HCT116 (cell line): Measurements from ENCODE around the gene BOD1. TPM values are rescaled to one million over a fixed set of nuclear protein-coding genes. Genes with fewer than 3 reads are reported as not detected.

Experiments used
- ATAC-seq: fragments of 200-7000 bp; cut with Tn5 transposase; 2 replicates; pipeline ENCODE4 v1.9.1; 2020; ENCODE audit warnings: mild to moderate bottlenecking, moderate library complexity
- BruUV-seq: library from RNA; stranded (reverse); fragments of 400-500 nt; replicated peaks from 2 replicates; lab custom pipeline; 2021; lab: Mats Ljungman, UMichigan
- CTCF ChIA-PET: fragments of 300-600 bp; sonication (Branson Sonifier 250); formaldehyde crosslinking; loops from one replicate; lab custom pipeline; 2021; ENCODE audit warnings: antibody characterized with exemption; lab: Charles Lee
- POLR2A ChIA-PET: fragments of 300-600, 350-600 bp; sonication (Branson Sonifier 250); formaldehyde crosslinking; loops from one replicate; lab custom pipeline; 2021; ENCODE audit warnings: antibody characterized with exemption; lab: Charles Lee
- RAD21 ChIA-PET, 2 experiments: fragments of 300-600 bp; sonication (Branson Sonifier 250); formaldehyde crosslinking; loops; one replicate each; lab custom pipeline; 2023; ENCODE audit warnings: low total read pairs in 2 of 2; ENCODE audit not compliant: uncharacterized antibody in 2 of 2, unreplicated experiment in 2 of 2, low non-redundant PET in 1 of 2; lab: Charles Lee
- DNase-seq: peaks from one replicate; pipeline ENCODE4 v3.0.0-alpha.2; 2010; ENCODE audit warnings: low read depth, low spot score
- H2AFZ ChIP-seq: fragments of 200-600 bp; shearing (Covaris generic), sonication (generic); 2 replicates; pipeline ENCODE4 v1.6.1; 2017; ENCODE audit warnings: low read depth, mixed run types, mixed read lengths, antibody characterized with exemption, low read length; ENCODE audit not compliant: poor library complexity, severe bottlenecking
- H3K27ac ChIP-seq: 2 replicates; pipeline ENCODE4 v1.5.1; 2012; ENCODE audit warnings: low read depth, low read length
- H3K27me3 ChIP-seq: fragments of 200-600 bp; sonication (generic); 2 replicates; pipeline ENCODE4 v1.6.1; 2016; ENCODE audit warnings: mixed run types, low read length, mixed read lengths; ENCODE audit not compliant: insufficient read depth
- H3K36me3 ChIP-seq, 2 experiments: fragments of 200-500 bp in 1 of 2; fragments of 200-600 bp in 1 of 2; sonication (Bioruptor generic) in 1 of 2; sonication (generic) in 1 of 2; 2 replicates each; pipeline versions ENCODE4 v1.5.1 to v1.6.1; 2014 to 2016; ENCODE audit warnings: low read length in 2 of 2, inconsistent platforms in 1 of 2, mixed read lengths in 1 of 2, mixed run types in 1 of 2; ENCODE audit not compliant: insufficient read depth in 2 of 2, control insufficient read depth in 1 of 2
- H3K4me1 ChIP-seq, 2 experiments: fragments of 200-600 bp in 1 of 2; sonication (generic) in 1 of 2; 2 replicates each; pipeline versions ENCODE4 v1.5.1 to v1.6.1; 2012 to 2017; ENCODE audit warnings: low read length in 2 of 2, inconsistent platforms in 1 of 2, mild to moderate bottlenecking in 1 of 2, mixed read lengths in 1 of 2, mixed run types in 1 of 2, moderate library complexity in 1 of 2; ENCODE audit not compliant: insufficient read depth in 2 of 2, control insufficient read depth in 1 of 2
- H3K4me2 ChIP-seq: fragments of 200-600 bp; sonication (generic); 2 replicates; pipeline ENCODE4 v1.6.1; 2017; ENCODE audit warnings: mixed run types, low read length, mixed read lengths
- H3K4me3 ChIP-seq, 2 experiments: fragments of 200-600 bp in 1 of 2; sonication (generic) in 1 of 2; replicated peaks in 1 of 2; 2 replicates each; pipeline ENCODE4 v1.5.1; 2011 to 2016; ENCODE audit warnings: low read length in 2 of 2, control low read depth in 1 of 2, low read depth in 1 of 2, mild to moderate bottlenecking in 1 of 2, mixed read lengths in 1 of 2, mixed run types in 1 of 2
- H3K79me2 ChIP-seq: fragments of 200-600 bp; sonication (generic); 2 replicates; pipeline ENCODE4 v1.6.1; 2017; ENCODE audit warnings: mild to moderate bottlenecking, mixed run types, low read length, moderate library complexity, mixed read lengths; ENCODE audit not compliant: insufficient read depth
- H3K9ac ChIP-seq: fragments of 200-600 bp; sonication (generic); 2 replicates; pipeline ENCODE4 v1.6.1; 2016; ENCODE audit warnings: low read length, mixed read lengths
- H3K9me2 ChIP-seq: fragments of 200-600 bp; sonication (generic), shearing (Covaris generic); 2 replicates; pipeline ENCODE4 v1.6.1; 2017; ENCODE audit warnings: mixed run types, mild to moderate bottlenecking, moderate library complexity; ENCODE audit not compliant: insufficient read depth
- H3K9me3 ChIP-seq, 2 experiments: fragments of 200-500 bp in 1 of 2; fragments of 200-600 bp in 1 of 2; sonication (Bioruptor generic) in 1 of 2; sonication (generic) in 1 of 2; 2 replicates each; pipeline ENCODE4 v1.6.1; 2014 to 2017; ENCODE audit warnings: low read length in 2 of 2, mixed read lengths in 2 of 2, inconsistent platforms in 1 of 2, low read depth in 1 of 2, mild to moderate bottlenecking in 1 of 2, mixed run types in 1 of 2, moderate library complexity in 1 of 2; ENCODE audit not compliant: control insufficient read depth in 1 of 2, insufficient read depth in 1 of 2
- H4K20me1 ChIP-seq: fragments of 200-600 bp; sonication (generic), shearing (Covaris generic); 2 replicates; pipeline ENCODE4 v1.6.1; 2017; ENCODE audit warnings: mixed run types, mild to moderate bottlenecking, moderate library complexity; ENCODE audit not compliant: insufficient read depth
- CBX3 ChIP-seq: IDR thresholded peaks from 2 replicates; pipeline ENCODE4 v1.6.1; 2012; ENCODE audit warnings: low read depth
- CEBPB ChIP-seq: IDR thresholded peaks from 2 replicates; pipeline ENCODE4 v1.6.1; 2012; ENCODE audit warnings: low read depth
- ELF1 ChIP-seq: IDR thresholded peaks from 2 replicates; pipeline ENCODE4 v1.6.1; 2012; ENCODE audit warnings: low read depth, borderline replicate concordance
- EZH2 ChIP-seq: fragments of 200-600 bp; sonication (generic); IDR thresholded peaks from 2 replicates; pipeline ENCODE4 v1.6.1; 2017; ENCODE audit warnings: antibody characterized with exemption, mixed run types
- EZH2phosphoT487 ChIP-seq: fragments of 200-600 bp; IDR thresholded peaks from 2 replicates; pipeline ENCODE4 v1.6.1; 2018; ENCODE audit warnings: antibody characterized with exemption, borderline replicate concordance
- JUND ChIP-seq: IDR thresholded peaks from 2 replicates; pipeline ENCODE4 v1.6.1; 2012
- POLR2A ChIP-seq: IDR thresholded peaks from 2 replicates; pipeline ENCODE4 v1.7.0; 2011; ENCODE audit warnings: borderline replicate concordance; ENCODE audit not compliant: insufficient read depth, insufficient read length; ENCODE audit errors: extremely low read depth
- SIN3A ChIP-seq: IDR thresholded peaks from 2 replicates; pipeline ENCODE4 v1.6.1; 2012; ENCODE audit warnings: low read depth
- SRF ChIP-seq: IDR thresholded peaks from 2 replicates; pipeline ENCODE4 v1.6.1; 2012; ENCODE audit warnings: low read depth
- TCF7L2 ChIP-seq: IDR thresholded peaks from 2 replicates; pipeline ENCODE4 v1.7.0; 2011; ENCODE audit warnings: borderline replicate concordance, inconsistent platforms; ENCODE audit not compliant: insufficient read depth, insufficient read length; ENCODE audit errors: extremely low read depth
- ZFX ChIP-seq: fragments of 450-650 bp; IDR thresholded peaks from 2 replicates; pipeline ENCODE4 v1.6.1; 2017
- intact Hi-C: fragments of 100-400 bp; cut with micrococcal nuclease; formaldehyde crosslinking; loops from 2 replicates; pipeline ENCODE4 v1.10.0; 2022
- total RNA-seq: library from RNA; stranded (reverse); gene quantifications from one replicate; pipeline ENCODE4 v1.2.1, GENCODE V29; 2021; ENCODE audit not compliant: unreplicated experiment
- TF ChIP-seq, protein P1 (sequence below), 3 experiments: fragments of 200-600 bp in 1 of 3; sonication (generic) in 1 of 3; IDR thresholded peaks in 2 of 3; conservative IDR thresholded peaks in 1 of 3; 2 replicates each; pipeline ENCODE4 v1.5.1; 2012 to 2017; ENCODE audit warnings: low read depth in 2 of 3, low read length in 2 of 3, antibody characterized with exemption in 1 of 3, borderline replicate concordance in 1 of 3, control low read depth in 1 of 3, mild to moderate bottlenecking in 1 of 3, mixed read lengths in 1 of 3, mixed run types in 1 of 3, moderate library complexity in 1 of 3; ENCODE audit not compliant: insufficient read depth in 1 of 3
- TF ChIP-seq, protein P2 (sequence below): IDR thresholded peaks from 2 replicates; pipeline ENCODE4 v1.6.1; 2012
- TF ChIP-seq, protein P3 (sequence below): IDR thresholded peaks from 2 replicates; pipeline ENCODE4 v1.6.1; 2012

Gene BOD1
- total RNA-seq, 1 experiment from 2014 or later = 60.2 TPM

DNA sequence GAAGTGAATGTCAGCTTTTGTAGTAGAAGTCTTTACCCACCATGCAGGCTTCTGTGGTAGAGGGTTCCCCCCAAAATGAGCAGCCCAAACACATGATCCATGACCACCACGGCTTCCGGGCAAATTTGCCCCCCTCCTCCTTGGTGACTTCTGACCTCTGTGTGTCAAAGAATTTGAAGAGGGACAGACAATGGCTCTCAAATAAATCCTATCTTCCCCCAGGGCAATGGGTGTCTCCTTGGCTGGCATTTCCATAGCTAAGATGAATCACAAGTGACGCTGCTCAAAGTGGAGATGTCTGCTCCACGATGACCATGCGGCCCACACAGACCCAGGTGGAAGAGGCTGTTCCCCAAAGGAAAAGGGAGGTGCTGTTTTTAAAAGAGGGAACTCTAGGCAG is 30.2 kb upstream of the BOD1 start:
- ATAC-seq = no peak

More for the DNA sequence above, 30.2 kb upstream of the BOD1 start:
- no peaks in the 10 kb centered on the region for H4K20me1 ChIP-seq
- no peak overlapping the region for H2AFZ ChIP-seq
- intact Hi-C loops = no loop called here
- peaks cover 9% of the 10 kb centered on the region; the same call in 1 of the 2 replicates for H3K27me3 ChIP-seq
- H3K9me2 ChIP-seq = no peaks in the 10 kb centered on the region
- H3K4me2 ChIP-seq = no peak overlapping the region
- BruUV-seq = no TSS peak
- H3K4me3 ChIP-seq = no peak overlapping the region
- H3K9me3 ChIP-seq = no peaks in the 10 kb centered on the region
- CTCF ChIA-PET = no interaction called here
- no peak overlapping the region for H3K9ac ChIP-seq
- POLR2A ChIA-PET = no interaction called here
- H3K36me3 ChIP-seq = no peaks in the 10 kb centered on the region
- RAD21 ChIA-PET = interaction anchor here in 1 of 2 experiments (0.6 kb wide), 1 partner anchor 11 kb away, joined by 6 read pairs; no protein-coding TSS in a partner anchor
- DNase-seq = no peak
- H3K4me1 ChIP-seq = no peaks in the 10 kb centered on the region
- TF ChIP-seq JUND (no peak), ZFX (no peak), ELF1 (no peak), TCF7L2 (no peak), CBX3 (no peak), SIN3A (no peak), CEBPB (no peak), EZH2 (no peak), SRF (no peak), POLR2A (no peak), EZH2phosphoT487 (no peak)
- TF ChIP-seq, protein P1, sequence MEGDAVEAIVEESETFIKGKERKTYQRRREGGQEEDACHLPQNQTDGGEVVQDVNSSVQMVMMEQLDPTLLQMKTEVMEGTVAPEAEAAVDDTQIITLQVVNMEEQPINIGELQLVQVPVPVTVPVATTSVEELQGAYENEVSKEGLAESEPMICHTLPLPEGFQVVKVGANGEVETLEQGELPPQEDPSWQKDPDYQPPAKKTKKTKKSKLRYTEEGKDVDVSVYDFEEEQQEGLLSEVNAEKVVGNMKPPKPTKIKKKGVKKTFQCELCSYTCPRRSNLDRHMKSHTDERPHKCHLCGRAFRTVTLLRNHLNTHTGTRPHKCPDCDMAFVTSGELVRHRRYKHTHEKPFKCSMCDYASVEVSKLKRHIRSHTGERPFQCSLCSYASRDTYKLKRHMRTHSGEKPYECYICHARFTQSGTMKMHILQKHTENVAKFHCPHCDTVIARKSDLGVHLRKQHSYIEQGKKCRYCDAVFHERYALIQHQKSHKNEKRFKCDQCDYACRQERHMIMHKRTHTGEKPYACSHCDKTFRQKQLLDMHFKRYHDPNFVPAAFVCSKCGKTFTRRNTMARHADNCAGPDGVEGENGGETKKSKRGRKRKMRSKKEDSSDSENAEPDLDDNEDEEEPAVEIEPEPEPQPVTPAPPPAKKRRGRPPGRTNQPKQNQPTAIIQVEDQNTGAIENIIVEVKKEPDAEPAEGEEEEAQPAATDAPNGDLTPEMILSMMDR (IDR thresholded peaks at IDR 0.05 in 2 of 3, conservative IDR thresholded peaks at IDR 0.05 in 1 of 3; ENCODE audit: borderline replicate concordance in 1 of 3, insufficient read depth in 1 of 3, low read depth in 2 of 3, low read length in 2 of 3) = no peak
- TF ChIP-seq, protein P2, sequence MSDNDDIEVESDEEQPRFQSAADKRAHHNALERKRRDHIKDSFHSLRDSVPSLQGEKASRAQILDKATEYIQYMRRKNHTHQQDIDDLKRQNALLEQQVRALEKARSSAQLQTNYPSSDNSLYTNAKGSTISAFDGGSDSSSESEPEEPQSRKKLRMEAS = no peak
- TF ChIP-seq, protein P3, sequence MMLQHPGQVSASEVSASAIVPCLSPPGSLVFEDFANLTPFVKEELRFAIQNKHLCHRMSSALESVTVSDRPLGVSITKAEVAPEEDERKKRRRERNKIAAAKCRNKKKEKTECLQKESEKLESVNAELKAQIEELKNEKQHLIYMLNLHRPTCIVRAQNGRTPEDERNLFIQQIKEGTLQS = no peak
- no peak overlapping the region for H3K27ac ChIP-seq
- H3K79me2 ChIP-seq = no peaks in the 10 kb centered on the region
